Prostate gland (tissue), 2 donors: Measurements from ENCODE around the gene IL20RB.

Experiments used
- CTCF ChIP-seq, 4 experiments: fragments of 200-600 bp in 2 of 4; fragments of 450-650 bp in 2 of 4; sonication (generic) in 2 of 4; IDR thresholded peaks; 1 replicate in 3 of 4; 2 replicates in 1 of 4; pipeline ENCODE4 v1.5.1; 2016 to 2019; ENCODE audit warnings: antibody characterized with exemption in 4 of 4, mild to moderate bottlenecking in 2 of 4, moderate library complexity in 2 of 4
- POLR2A ChIP-seq: fragments of 450-650 bp; IDR thresholded peaks from one replicate; pipeline ENCODE4 v1.6.1; 2016; ENCODE audit warnings: antibody characterized with exemption, mild to moderate bottlenecking

- no peak for TF ChIP-seq CTCF (IDR thresholded peaks at IDR 0.05)
- TF ChIP-seq POLR2A: no peak
Observed at GRCh38 chr3:136950623-136951022, 7.2 kb upstream of the IL20RB start.
